H1 (cell line): ENCODE data around the gene ASCL2. TPM values are rescaled to one million over a fixed set of nuclear protein-coding genes. Genes with fewer than 3 reads are reported as not detected.

Experiments
- CTCF ChIA-PET: fragments of 300-600 bp; sonication (Branson Sonifier 250); formaldehyde crosslinking; loops from one replicate; lab custom pipeline; 2021; ENCODE audit not compliant: partially characterized antibody; lab: Charles Lee
- POLR2A ChIA-PET: fragments of 300-600 bp; sonication (Branson Sonifier 250); formaldehyde crosslinking; loops from one replicate; lab custom pipeline; 2021; ENCODE audit warnings: inconsistent platforms; ENCODE audit not compliant: partially characterized antibody; lab: Charles Lee
- DNase-seq, 2 experiments: peaks; one replicate each; pipeline versions ENCODE4 v3.0.0 to v3.0.0-alpha.2; 2010 to 2022; ENCODE audit warnings: low spot score in 2 of 2, low read depth in 1 of 2, mixed read lengths in 1 of 2
- FAIRE-seq: peaks from 2 replicates; lab custom pipeline; 2011; peaks lifted over from hg19 to GRCh38; lab: Jason Lieb, UNC
- H2AFZ ChIP-seq: 2 replicates; pipeline ENCODE4 v1.8.1; 2012; ENCODE audit warnings: low read length, inconsistent platforms
- H2AK5ac ChIP-seq: 2 replicates; pipeline ENCODE4 v1.6.1; 2013; ENCODE audit warnings: low read depth, low read length
- H2BK120ac ChIP-seq: replicated peaks from 2 replicates; pipeline ENCODE3; 2013; ENCODE audit warnings: low read depth, low read length, inconsistent platforms
- H2BK12ac ChIP-seq: 2 replicates; pipeline ENCODE4 v1.6.1; 2013; ENCODE audit warnings: low read depth, low read length
- H2BK15ac ChIP-seq: 2 replicates; pipeline ENCODE4 v1.6.1; 2013; ENCODE audit warnings: low read length
- H2BK20ac ChIP-seq: 2 replicates; pipeline ENCODE4 v1.6.1; 2013; ENCODE audit warnings: low read length
- H2BK5ac ChIP-seq: 2 replicates; pipeline ENCODE4 v1.6.1; 2013; ENCODE audit warnings: low read depth, low read length
- H3K14ac ChIP-seq: 2 replicates; pipeline ENCODE4 v1.6.1; 2013; ENCODE audit warnings: inconsistent platforms; ENCODE audit not compliant: insufficient read length
- H3K18ac ChIP-seq: 2 replicates; pipeline ENCODE4 v1.6.1; 2013; ENCODE audit warnings: low read length; ENCODE audit errors: extremely low read depth
- H3K23ac ChIP-seq: 2 replicates; pipeline ENCODE4 v1.6.1; 2013; ENCODE audit warnings: inconsistent platforms; ENCODE audit not compliant: insufficient read length
- H3K23me2 ChIP-seq: 2 replicates; pipeline ENCODE4 v1.6.1; 2013; ENCODE audit warnings: low read depth, low read length
- H3K27ac ChIP-seq: 2 replicates; pipeline ENCODE4 v1.6.1; 2011; ENCODE audit warnings: low read depth, low read length, inconsistent platforms
- H3K27me3 ChIP-seq, 4 experiments: replicated peaks in 1 of 4; 1 replicate in 1 of 4; 2 replicates in 3 of 4; pipeline versions ENCODE4 v1.6.1 to v1.8.1; 2011 to 2013; ENCODE audit warnings: low read length in 3 of 4, mild to moderate bottlenecking in 3 of 4, inconsistent platforms in 2 of 4, mixed read lengths in 2 of 4, moderate library complexity in 1 of 4; ENCODE audit not compliant: control insufficient read depth in 3 of 4, insufficient read depth in 3 of 4; ENCODE audit errors: extremely low read depth in 1 of 4
- H3K36me3 ChIP-seq, 4 experiments: 2 replicates each; pipeline versions ENCODE4 v1.6.1 to v1.8.1; 2011 to 2013; ENCODE audit warnings: mild to moderate bottlenecking in 4 of 4, low read length in 3 of 4, moderate library complexity in 2 of 4, control low read depth in 1 of 4, inconsistent platforms in 1 of 4; ENCODE audit not compliant: insufficient read depth in 4 of 4, control insufficient read depth in 2 of 4
- H3K4ac ChIP-seq: replicated peaks from 2 replicates; pipeline ENCODE3; 2013; ENCODE audit warnings: low read length, low read depth, mixed read lengths, inconsistent platforms; ENCODE audit not compliant: insufficient read length
- H3K4me1 ChIP-seq, 4 experiments: replicated peaks in 1 of 4; 1 replicate in 1 of 4; 2 replicates in 3 of 4; pipeline versions ENCODE4 v1.6.1 to v1.8.1; 2011 to 2013; ENCODE audit warnings: low read length in 3 of 4, inconsistent platforms in 2 of 4, mixed read lengths in 1 of 4; ENCODE audit not compliant: insufficient read depth in 4 of 4, control insufficient read depth in 3 of 4
- H3K4me2 ChIP-seq, 2 experiments: 2 replicates each; pipeline versions ENCODE4 v1.6.1 to v1.8.1; 2011 to 2013; ENCODE audit warnings: low read depth in 2 of 2, low read length in 2 of 2, control low read depth in 1 of 2, inconsistent platforms in 1 of 2, mild to moderate bottlenecking in 1 of 2; ENCODE audit not compliant: insufficient read depth in 1 of 2
- H3K4me3 ChIP-seq, 4 experiments: fragments of 200-600, 300-600 bp in 1 of 4; sonication (generic), shearing (Covaris generic), sonication (Bioruptor Twin) in 1 of 4; 2 replicates each; pipeline versions ENCODE4 v1.5.1 to v1.8.1; 2011 to 2016; ENCODE audit warnings: low read length in 4 of 4, low read depth in 3 of 4, control low read depth in 2 of 4, inconsistent platforms in 2 of 4, mild to moderate bottlenecking in 2 of 4, mixed read lengths in 1 of 4, moderate library complexity in 1 of 4; ENCODE audit not compliant: insufficient read depth in 2 of 4; ENCODE audit errors: extremely low read depth in 1 of 4
- H3K56ac ChIP-seq: replicated peaks from 2 replicates; pipeline ENCODE3; 2013; ENCODE audit warnings: low read depth, mild to moderate bottlenecking, mixed read lengths, low read length, inconsistent platforms; ENCODE audit not compliant: insufficient read length
- H3K79me1 ChIP-seq: 2 replicates; pipeline ENCODE4 v1.6.1; 2013; ENCODE audit warnings: low read depth, low read length, control low read depth
- H3K79me2 ChIP-seq, 2 experiments: 2 replicates each; pipeline versions ENCODE4 v1.6.1 to v1.8.1; 2012 to 2013; ENCODE audit warnings: low read length in 2 of 2, mild to moderate bottlenecking in 2 of 2, inconsistent platforms in 1 of 2; ENCODE audit not compliant: insufficient read depth in 2 of 2, control insufficient read depth in 1 of 2
- H3K9ac ChIP-seq, 4 experiments: replicated peaks in 1 of 4; 1 replicate in 1 of 4; 2 replicates in 3 of 4; pipeline versions ENCODE4 v1.6.1 to v1.8.1; 2011 to 2013; ENCODE audit warnings: low read depth in 3 of 4, low read length in 3 of 4, control low read depth in 2 of 4, mild to moderate bottlenecking in 2 of 4, moderate library complexity in 2 of 4, inconsistent platforms in 1 of 4; ENCODE audit errors: extremely low read depth in 1 of 4
- H3K9me3 ChIP-seq, 2 experiments: 2 replicates each; pipeline versions ENCODE4 v1.6.1 to v1.8.1; 2012 to 2013; ENCODE audit warnings: mild to moderate bottlenecking in 2 of 2, moderate library complexity in 2 of 2, control low read depth in 1 of 2, inconsistent platforms in 1 of 2, low read depth in 1 of 2, low read length in 1 of 2, mixed read lengths in 1 of 2; ENCODE audit not compliant: insufficient read depth in 2 of 2
- H4K20me1 ChIP-seq, 2 experiments: replicated peaks in 1 of 2; 2 replicates each; pipeline versions ENCODE3 to v1.8.1; 2011 to 2013; ENCODE audit warnings: inconsistent platforms in 2 of 2, low read length in 2 of 2, mild to moderate bottlenecking in 1 of 2; ENCODE audit not compliant: insufficient read depth in 2 of 2, control insufficient read depth in 1 of 2
- H4K5ac ChIP-seq: 2 replicates; pipeline ENCODE4 v1.6.1; 2013; ENCODE audit warnings: low read length, low read depth, mixed read lengths, inconsistent platforms; ENCODE audit not compliant: insufficient read length
- H4K8ac ChIP-seq: 2 replicates; pipeline ENCODE4 v1.8.0; 2013; ENCODE audit warnings: mild to moderate bottlenecking, moderate library complexity, low read length, inconsistent platforms; ENCODE audit not compliant: insufficient read depth; ENCODE audit errors: extremely low read depth
- H4K91ac ChIP-seq: replicated peaks from 2 replicates; pipeline ENCODE3; 2013; ENCODE audit warnings: low read length, mixed read lengths, inconsistent platforms; ENCODE audit not compliant: insufficient read length
- BACH1 ChIP-seq: IDR thresholded peaks from 2 replicates; pipeline ENCODE4 v1.6.1; 2012; ENCODE audit warnings: low read length, improper control_type of control experiment
- CEBPB ChIP-seq: IDR thresholded peaks from 2 replicates; pipeline ENCODE4 v1.6.1; 2012; ENCODE audit warnings: low read depth, low read length
- CREB1 ChIP-seq: IDR thresholded peaks from 2 replicates; pipeline ENCODE4 v1.6.1; 2012; ENCODE audit warnings: inconsistent platforms
- HDAC6 ChIP-seq: IDR thresholded peaks from one replicate; pipeline ENCODE4 v1.7.1; 2012; ENCODE audit warnings: low read depth, mild to moderate bottlenecking, inconsistent platforms, low read length, moderate library complexity
- POLR2A ChIP-seq, 2 experiments: IDR thresholded peaks; 1 replicate in 1 of 2; 2 replicates in 1 of 2; pipeline ENCODE4 v1.6.1; 2011; ENCODE audit warnings: low read depth in 2 of 2, low read length in 2 of 2, mild to moderate bottlenecking in 2 of 2; ENCODE audit errors: control extremely low read depth in 1 of 2
- RBBP5 ChIP-seq: IDR thresholded peaks from 2 replicates; pipeline ENCODE4 v1.7.1; 2012; ENCODE audit warnings: low read depth, mild to moderate bottlenecking, inconsistent platforms, low read length, moderate library complexity, borderline replicate concordance
- RNF2 ChIP-seq: fragments of 200-900, 300-1000 bp; sonication (generic); IDR thresholded peaks from 2 replicates; pipeline ENCODE4 v1.7.1; 2016; ENCODE audit warnings: borderline replicate concordance, low read depth, mild to moderate bottlenecking, antibody characterized with exemption, low read length; ENCODE audit not compliant: poor library complexity, severe bottlenecking; ENCODE audit errors: missing control alignments
- SIRT6 ChIP-seq: IDR thresholded peaks from one replicate; pipeline ENCODE4 v1.7.1; 2012; ENCODE audit warnings: low read length, inconsistent platforms
- WGBS, 2 experiments: shearing (Covaris generic) in 1 of 2; methylation state at CpG; one replicate each; pipeline versions ENCODE4 v1.1.6 to v1.1.7; 2013 to 2015; ENCODE audit warnings: low lambda C conversion rate in 2 of 2, mixed read lengths in 2 of 2, inconsistent platforms in 1 of 2, low coverage in 1 of 2, missing lambda C conversion rate in 1 of 2; ENCODE audit not compliant: insufficient replicate concordance in 2 of 2, insufficient coverage in 1 of 2, insufficient read length in 1 of 2; ENCODE audit errors: extremely low coverage in 1 of 2, missing lambda C conversion rate in 1 of 2; 5-methylcytosine and 5-hydroxymethylcytosine counted together
- polyA plus RNA-seq, 7 experiments: library from polyadenylated mRNA; depleted of rRNA in 3 of 7; stranded (reverse) in 5 of 7; unstranded in 2 of 7; fragments of >200 nt in 5 of 7; fragments of 200-250 nt in 2 of 7; gene quantifications; 1 replicate in 5 of 7; 2 replicates in 1 of 7; 4 replicates in 1 of 7; pipeline versions ENCODE4 v1.2.1 to v1.2.3, GENCODE V29; 2011 to 2013; ENCODE audit warnings: missing spikeins in 2 of 7, mixed read lengths in 2 of 7
- total RNA-seq: library from RNA; stranded (reverse); fragmentation: NEBNext Ultra II Directional; extraction: Animal tissue kit (Norgen Biotek cat#: 25700); gene quantifications from 2 replicates; pipeline ENCODE4 v1.2.1, GENCODE V29; 2021
- TF ChIP-seq, protein P1 (sequence below): IDR thresholded peaks from 2 replicates; pipeline ENCODE4 v1.6.1; 2012; ENCODE audit warnings: inconsistent platforms

Gene ASCL2
- total and polyA plus RNA-seq, 2 of the 8 experiments (the other 6 are each of a cell fraction or from before 2014, with no cell fraction given): 0.51 to 0.56 TPM

DNA sequence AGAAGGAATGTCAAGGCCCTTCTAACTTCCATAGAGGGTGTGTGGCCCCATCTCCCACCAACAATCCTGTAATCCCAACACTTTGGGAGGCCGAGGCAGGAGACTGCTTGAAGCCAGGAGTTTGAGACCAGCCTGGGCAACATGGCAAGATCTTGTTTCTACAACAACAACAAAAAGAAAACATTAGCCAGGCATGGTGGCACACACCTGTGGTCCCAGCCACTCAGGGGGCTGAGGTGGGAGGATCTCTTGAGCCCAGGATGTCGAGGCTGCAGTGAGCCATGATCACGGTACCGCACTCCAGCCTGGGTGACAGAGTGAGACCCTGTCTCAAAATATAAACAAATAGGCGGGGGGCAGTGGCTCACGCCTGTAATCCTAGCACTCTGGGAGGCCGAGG is 48.3 kb upstream of the ASCL2 start:
- no peak overlapping the region for H4K91ac ChIP-seq
- ChIA-PET POLR2A (no interaction called here), CTCF (interaction anchor here (1.2 to 3.8 kb wide), 3 partner anchors 13 to 102 kb away, joined by 3 to 34 read pairs (median 10); no protein-coding TSS in a partner anchor)
- H3K4me1 ChIP-seq: no peaks in the 10 kb centered on the region
- H3K4me2 ChIP-seq: no peak overlapping the region
- H3K4me3 ChIP-seq: no peak overlapping the region
- 87% methylated on average over 7 of the region's 7 CpGs; no CpG with 5 or more reads in 1 of the 2 experiments for WGBS, 2 experiments
- no peaks in the 10 kb centered on the region for H4K20me1 ChIP-seq
- no peaks in the 10 kb centered on the region for H3K79me2 ChIP-seq
- H3K27me3 ChIP-seq: peaks cover 0 to 2% (median 0%) of the 10 kb centered on the region in 4 experiments; a peak in 1 of 7 replicates
- H3K14ac ChIP-seq: no peak overlapping the region
- H3K9me3 ChIP-seq: no peaks in the 10 kb centered on the region; a peak in 1 of 4 replicates
- no peak overlapping the region for H2BK20ac ChIP-seq
- H4K8ac ChIP-seq: no peak overlapping the region
- H2BK5ac ChIP-seq: no peak overlapping the region
- H3K23ac ChIP-seq: no peak overlapping the region
- no peak overlapping the region for H3K18ac ChIP-seq
- H2BK120ac ChIP-seq: no peak overlapping the region
- no peaks in the 10 kb centered on the region for H3K36me3 ChIP-seq
- no peak overlapping the region for H2AFZ ChIP-seq
- H3K56ac ChIP-seq: no peak overlapping the region
- no peak for DNase-seq
- H3K27ac ChIP-seq: no peak overlapping the region
- no peak overlapping the region for H3K4ac ChIP-seq
- no peak for FAIRE-seq
- H2BK15ac ChIP-seq: no peak overlapping the region
- H2AK5ac ChIP-seq: no peak overlapping the region
- no peak overlapping the region for H3K9ac ChIP-seq
- no peaks in the 10 kb centered on the region for H3K79me1 ChIP-seq
- no peak overlapping the region for H2BK12ac ChIP-seq
- no peak overlapping the region for H4K5ac ChIP-seq
- no peaks in the 10 kb centered on the region for H3K23me2 ChIP-seq
- TF ChIP-seq SIRT6 (no peak), BACH1 (no peak), HDAC6 (no peak), POLR2A (IDR thresholded peaks at IDR 0.05; ENCODE audit: control extremely low read depth in 1 of 2, low read depth in 2 of 2, low read length in 2 of 2) (no peak), CREB1 (no peak), RBBP5 (no peak), CEBPB (no peak), RNF2 (no peak)
- TF ChIP-seq, protein P1, sequence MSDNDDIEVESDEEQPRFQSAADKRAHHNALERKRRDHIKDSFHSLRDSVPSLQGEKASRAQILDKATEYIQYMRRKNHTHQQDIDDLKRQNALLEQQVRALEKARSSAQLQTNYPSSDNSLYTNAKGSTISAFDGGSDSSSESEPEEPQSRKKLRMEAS: no peak
